ENCODE measurements around the gene ARHGEF5.

The ARHGEF5 gene

DNA sequence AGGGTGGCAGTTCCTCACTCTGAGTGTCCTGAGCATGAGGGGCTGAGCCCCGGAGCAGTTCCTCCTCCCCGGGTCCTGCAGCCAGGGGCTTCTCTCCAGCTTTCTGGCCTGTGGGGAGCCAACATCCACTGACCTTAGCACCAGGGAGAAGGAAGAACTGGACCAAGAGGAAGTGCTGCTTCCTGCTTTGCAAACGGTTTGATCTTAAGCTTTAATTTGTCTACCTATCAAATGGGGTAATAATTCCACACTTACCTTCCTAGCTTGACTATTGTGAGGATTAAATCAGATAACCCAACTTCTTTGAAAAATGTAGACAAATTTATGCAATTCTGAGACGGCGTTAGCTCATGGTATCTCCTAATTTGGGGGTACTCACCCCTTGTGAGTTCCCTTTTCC is 46.3 kb downstream of the ARHGEF5 start:
- Histone ChIP-seq H4K20me1 (ENCODE audit: insufficient read depth, low read length, poor library complexity, severe bottlenecking) (no peaks in the 10 kb centered on the region), H3K9me2 (replicated peaks; ENCODE audit: low read depth, low read length) (no peaks in the 10 kb centered on the region), H3K9ac (ENCODE audit: low read depth, low read length, poor library complexity, severe bottlenecking) (no peak overlapping the region), H3K9me3 (ENCODE audit: insufficient read depth, low read depth, low read length) (no peaks in the 10 kb centered on the region), H3K4me3 (ENCODE audit: low read length, poor library complexity, severe bottlenecking) (no peak overlapping the region), H3F3A (ENCODE audit: low read depth) (no peaks in the 10 kb centered on the region), H3K4me1 (ENCODE audit: insufficient read depth, low read length, poor library complexity, severe bottlenecking) (no peaks in the 10 kb centered on the region), H3K4me2 (ENCODE audit: low read depth, low read length, poor library complexity, severe bottlenecking) (no peak overlapping the region), H3K27me3 (ENCODE audit: insufficient read depth, low read length, poor library complexity, severe bottlenecking) (no peaks in the 10 kb centered on the region), H3K36me3 (ENCODE audit: insufficient read depth, low read length) (no peaks in the 10 kb centered on the region), H3K79me2 (ENCODE audit: insufficient read depth, low read length) (no peaks in the 10 kb centered on the region), H2AFZ (ENCODE audit: low read length) (no peak overlapping the region)
- TF ChIP-seq CTCF (conservative IDR thresholded peaks at IDR 0.05; ENCODE audit: low read length) (no peak), EZH2phosphoT487 (IDR thresholded peaks at IDR 0.05; ENCODE audit: borderline replicate concordance) (no peak)

DNA sequence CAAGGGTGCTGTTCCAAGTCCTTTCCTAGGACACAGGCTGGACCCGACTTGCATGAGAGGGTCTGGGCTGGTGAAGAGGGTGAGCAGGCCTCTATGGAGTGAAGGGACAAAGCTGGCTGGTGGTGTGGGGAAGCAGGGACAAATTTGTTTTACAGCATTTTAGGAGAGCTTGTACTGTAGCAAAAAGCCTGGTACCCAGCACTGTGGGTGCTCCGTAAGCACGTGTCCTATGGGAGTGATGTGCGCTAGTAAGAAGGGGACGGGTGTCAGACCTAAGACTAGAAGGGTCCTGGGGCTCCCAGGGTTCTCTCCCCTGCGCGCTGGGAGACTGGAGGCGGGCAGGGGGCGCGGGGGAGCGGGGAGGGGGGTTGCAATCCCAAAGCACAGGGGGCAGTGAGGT is 47.9 kb downstream of the ARHGEF5 start:
- no peaks in the 10 kb centered on the region for H3F3A ChIP-seq (ENCODE audit: low read depth)
- H3K4me1 ChIP-seq (ENCODE audit: insufficient read depth, low read length, poor library complexity, severe bottlenecking), result no peaks in the 10 kb centered on the region
- H2AFZ ChIP-seq (ENCODE audit: low read length), result no peak overlapping the region
- no peaks in the 10 kb centered on the region for H3K27me3 ChIP-seq (ENCODE audit: insufficient read depth, low read length, poor library complexity, severe bottlenecking)
- no peaks in the 10 kb centered on the region for H3K36me3 ChIP-seq (ENCODE audit: insufficient read depth, low read length)
- H3K9ac ChIP-seq (ENCODE audit: low read depth, low read length, poor library complexity, severe bottlenecking), result no peak overlapping the region
- H4K20me1 ChIP-seq (ENCODE audit: insufficient read depth, low read length, poor library complexity, severe bottlenecking), result no peaks in the 10 kb centered on the region
- H3K9me3 ChIP-seq (ENCODE audit: insufficient read depth, low read depth, low read length), result no peaks in the 10 kb centered on the region
- no peaks in the 10 kb centered on the region for H3K9me2 ChIP-seq (replicated peaks; ENCODE audit: low read depth, low read length)
- TF ChIP-seq CTCF (conservative IDR thresholded peaks at IDR 0.05; ENCODE audit: low read length) (no peak), EZH2phosphoT487 (IDR thresholded peaks at IDR 0.05; ENCODE audit: borderline replicate concordance) (no peak)
- no peak overlapping the region for H3K4me3 ChIP-seq (ENCODE audit: low read length, poor library complexity, severe bottlenecking)
- no peak overlapping the region for H3K4me2 ChIP-seq (ENCODE audit: low read depth, low read length, poor library complexity, severe bottlenecking)
- no peaks in the 10 kb centered on the region for H3K79me2 ChIP-seq (ENCODE audit: insufficient read depth, low read length)

DNA sequence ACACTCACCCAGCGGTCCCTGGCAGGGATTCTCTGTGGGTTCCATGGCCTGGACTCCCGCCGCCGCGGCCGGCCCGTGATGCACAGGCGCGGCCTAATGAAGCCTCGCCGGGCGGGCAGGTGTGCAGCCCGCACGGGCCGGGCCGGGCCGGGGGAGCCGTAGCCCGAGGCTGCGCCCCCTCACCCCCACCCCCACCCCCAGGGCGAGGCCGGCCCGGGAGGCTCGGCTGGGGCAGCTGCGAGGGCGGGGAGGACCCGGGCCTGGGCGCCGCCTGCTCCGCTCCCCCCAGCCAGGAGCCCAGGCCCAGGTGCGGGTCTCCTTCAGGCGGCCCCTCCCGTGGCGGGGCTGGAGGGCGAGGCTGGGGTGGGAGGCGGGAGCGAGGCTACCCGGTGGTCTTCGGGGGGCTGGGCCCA is 48.5 kb downstream of the ARHGEF5 start, which contains the start of gene NOBOX:
TSS of gene NOBOX (minus strand) at position 45 of the 413 bp plus-strand sequence.
- no peaks in the 10 kb centered on the region for H3K9me2 ChIP-seq (replicated peaks; ENCODE audit: low read depth, low read length)
- H3K4me3 ChIP-seq (ENCODE audit: low read length, poor library complexity, severe bottlenecking), result no peak within 1 kb of the TSS
- no peak within 1 kb of the TSS for H3K4me2 ChIP-seq (ENCODE audit: low read depth, low read length, poor library complexity, severe bottlenecking)
- H4K20me1 ChIP-seq (ENCODE audit: insufficient read depth, low read length, poor library complexity, severe bottlenecking), result no peaks in the 10 kb centered on the region
- TF ChIP-seq EZH2phosphoT487 (IDR thresholded peaks at IDR 0.05; ENCODE audit: borderline replicate concordance), result no peak
- no peak for TF ChIP-seq CTCF (conservative IDR thresholded peaks at IDR 0.05; ENCODE audit: low read length)
- H3K4me1 ChIP-seq (ENCODE audit: insufficient read depth, low read length, poor library complexity, severe bottlenecking), result no peaks in the 10 kb centered on the region
- H2AFZ ChIP-seq (ENCODE audit: low read length), result no peak within 1 kb of the TSS
- no peaks in the 10 kb centered on the region for H3F3A ChIP-seq (ENCODE audit: low read depth)
- H3K27me3 ChIP-seq (ENCODE audit: insufficient read depth, low read length, poor library complexity, severe bottlenecking), result no peaks in the 10 kb centered on the region
- H3K36me3 ChIP-seq (ENCODE audit: insufficient read depth, low read length), result no peaks in the 10 kb centered on the region
- no peaks in the 10 kb centered on the region for H3K79me2 ChIP-seq (ENCODE audit: insufficient read depth, low read length)
- H3K9me3 ChIP-seq (ENCODE audit: insufficient read depth, low read depth, low read length), result no peaks in the 10 kb centered on the region
- no peak within 1 kb of the TSS for H3K9ac ChIP-seq (ENCODE audit: low read depth, low read length, poor library complexity, severe bottlenecking)
